ENCODE data around the gene RNASE9. TPM values are rescaled to one million over a fixed set of nuclear protein-coding genes. Genes with fewer than 3 reads are reported as not detected.
"Not testable (repeated sequence)": the region's sequence is repeated elsewhere in the genome, so short reads cannot be mapped to it uniquely, and the experiment has no call there.

Gene RNASE9
- total RNA-seq, 1 donor from 2014 or later = not detected

- Mint-ChIP-seq H3K27me3 (peaks cover 7% of the 10 kb centered on the region), H3K27ac (no peak overlapping the region), H3K36me3 (ENCODE audit: low read depth) (no peaks in the 10 kb centered on the region), H3K9me3 (peaks cover 9% of the 10 kb centered on the region), H3K4me1 (no peaks in the 10 kb centered on the region), H3K4me3 (no peak overlapping the region)
- ChIA-PET POLR2A (no interaction called here), CTCF (no interaction called here)
- TF ChIP-seq CTCF (IDR thresholded peaks at IDR 0.05) = no peak
- intact Hi-C loops (cut with micrococcal nuclease) = no loop called here
- ATAC-seq (ENCODE audit: low read depth) (no peak), DNase-seq (no peak)
These were observed 8.2 kb upstream of the RNASE9 start for GRCh38 chr14:20569066-20569465.

- DNase-seq (no peak), ATAC-seq (ENCODE audit: low read depth) (no peak)
- H3K27ac Mint-ChIP-seq = no peak overlapping the region
- ChIA-PET POLR2A (no interaction called here), CTCF (no interaction called here)
- H3K9me3 Mint-ChIP-seq = peaks cover 9% of the 10 kb centered on the region
- H3K36me3 Mint-ChIP-seq (ENCODE audit: low read depth) = no peaks in the 10 kb centered on the region
- H3K27me3 Mint-ChIP-seq = peaks cover 7% of the 10 kb centered on the region
- TF ChIP-seq CTCF (IDR thresholded peaks at IDR 0.05) = no peak
- H3K4me3 Mint-ChIP-seq = no peak overlapping the region
- no peaks in the 10 kb centered on the region for H3K4me1 Mint-ChIP-seq
- intact Hi-C loops (cut with micrococcal nuclease) = no loop called here
These were observed 7.5 kb upstream of the RNASE9 start for GRCh38 chr14:20568393-20568792.

DNA sequence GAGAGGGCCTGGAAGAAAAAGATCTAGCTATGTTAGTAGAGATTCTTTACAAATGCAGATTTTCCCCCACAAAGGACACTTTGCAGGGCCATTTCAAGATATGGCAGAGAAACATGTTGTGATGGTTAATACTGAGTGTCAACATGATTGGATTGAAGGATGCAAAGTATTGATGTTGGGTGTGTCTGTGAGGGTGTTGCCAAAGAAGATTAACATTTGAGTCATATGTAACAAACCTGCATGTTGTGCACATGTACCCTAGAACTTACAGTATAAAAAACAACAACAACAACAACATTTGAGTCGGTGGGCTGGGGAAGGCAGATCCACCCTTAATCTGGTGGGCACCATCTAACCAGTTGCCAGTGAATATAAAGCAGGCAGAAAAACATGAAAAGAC is 6.4 kb upstream of the RNASE9 start:
- ATAC-seq (ENCODE audit: low read depth); H3K4me3 Mint-ChIP-seq; intact Hi-C loops (cut with micrococcal nuclease); H3K4me1 Mint-ChIP-seq; H3K36me3 Mint-ChIP-seq (ENCODE audit: low read depth); CTCF ChIA-PET; H3K27ac Mint-ChIP-seq; H3K27me3 Mint-ChIP-seq; POLR2A ChIA-PET; H3K9me3 Mint-ChIP-seq; DNase-seq: not testable (repeated sequence)

GRCh38 chr14:20564501-20564997 is 3.7 kb upstream of the RNASE9 start:
- no peaks in the 10 kb centered on the region for H3K36me3 Mint-ChIP-seq (ENCODE audit: low read depth)
- H3K9me3 Mint-ChIP-seq = peaks cover 8% of the 10 kb centered on the region
- ChIA-PET CTCF (no interaction called here), POLR2A (no interaction called here)
- TF ChIP-seq CTCF (IDR thresholded peaks at IDR 0.05) = no peak
- H3K27ac Mint-ChIP-seq = no peak overlapping the region
- DNase-seq = no peak
- H3K4me1 Mint-ChIP-seq = no peaks in the 10 kb centered on the region
- intact Hi-C loops (cut with micrococcal nuclease) = no loop called here
- H3K4me3 Mint-ChIP-seq = no peak overlapping the region
- H3K27me3 Mint-ChIP-seq = peaks cover 6% of the 10 kb centered on the region
- ATAC-seq (ENCODE audit: low read depth) = no peak

DNA sequence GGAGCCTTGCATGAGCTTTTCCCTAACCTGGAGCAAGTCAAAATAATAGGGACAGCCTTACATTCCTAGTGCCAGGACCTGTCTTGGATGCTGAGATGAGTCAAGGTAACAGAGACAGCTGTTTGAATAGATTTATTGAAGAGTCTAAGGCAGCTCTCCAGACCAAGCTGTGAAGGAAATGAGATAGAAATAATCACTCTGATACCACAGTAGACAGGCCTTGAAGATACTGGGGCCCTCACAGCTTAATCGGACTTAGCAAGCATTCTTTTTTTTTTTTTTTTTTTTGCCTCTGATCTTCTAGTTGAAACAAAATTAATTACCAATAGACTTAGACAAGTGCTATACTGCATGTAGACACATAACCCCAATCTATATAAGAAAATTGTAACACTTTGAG is 3.1 kb upstream of the RNASE9 start:
- ATAC-seq (ENCODE audit: low read depth) (no peak), DNase-seq (no peak)
- Mint-ChIP-seq H3K27ac (no peak overlapping the region), H3K36me3 (ENCODE audit: low read depth) (no peaks in the 10 kb centered on the region), H3K4me1 (no peaks in the 10 kb centered on the region), H3K9me3 (peaks cover 4% of the 10 kb centered on the region), H3K4me3 (no peak overlapping the region), H3K27me3 (peaks cover 6% of the 10 kb centered on the region)
- ChIA-PET POLR2A (no interaction called here), CTCF (no interaction called here)
- no peak for TF ChIP-seq CTCF (IDR thresholded peaks at IDR 0.05)
- intact Hi-C loops (cut with micrococcal nuclease) = no loop called here

DNA sequence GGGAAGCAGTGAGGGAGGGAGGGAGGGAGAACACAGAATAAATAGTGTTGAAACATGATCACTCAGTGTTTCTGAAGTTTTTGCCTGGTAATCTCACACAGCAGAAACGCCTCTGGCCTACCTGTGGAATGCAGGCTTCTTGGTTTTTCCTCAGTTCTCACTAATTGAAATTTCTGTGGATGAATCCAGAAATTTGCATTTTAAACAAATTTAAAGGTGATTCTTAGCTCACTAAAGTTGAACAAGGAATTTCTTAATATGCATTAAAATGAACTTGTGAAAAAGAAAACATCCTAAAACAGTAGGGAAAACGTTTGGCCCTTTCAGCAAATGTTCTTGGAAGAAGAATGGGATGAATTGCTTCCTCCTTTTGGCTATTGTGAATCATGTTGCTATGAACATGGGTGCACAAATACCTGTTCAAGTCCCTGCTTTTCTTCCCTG is 1.4 kb downstream of the RNASE9 start:
- intact Hi-C loops (cut with micrococcal nuclease) = no loop called here
- DNase-seq (no peak), ATAC-seq (ENCODE audit: low read depth) (no peak)
- Mint-ChIP-seq H3K4me3 (no peak overlapping the region), H3K36me3 (ENCODE audit: low read depth) (no peaks in the 10 kb centered on the region), H3K27me3 (peaks cover 6% of the 10 kb centered on the region), H3K4me1 (no peaks in the 10 kb centered on the region), H3K9me3 (no peaks in the 10 kb centered on the region), H3K27ac (no peak overlapping the region)
- no peak for TF ChIP-seq CTCF (IDR thresholded peaks at IDR 0.05)
- POLR2A ChIA-PET = no interaction called here
- CTCF ChIA-PET = no interaction called here

Data from activated B cell treated with CpG ODN at 0.5 μM for 24 hours (primary cell).